ENCODE data around the gene ATOSB.
"Not testable (repeated sequence)": the region's sequence is repeated elsewhere in the genome, so short reads cannot be mapped to it uniquely, and the experiment has no call there.

ATOSB gene

GRCh38 chr9:35158501-35159280 lies 43.0 kb upstream of the ATOSB start:
- H3K27ac ChIP-seq, result no peak overlapping the region
- no peaks in the 10 kb centered on the region for H3K9me3 ChIP-seq (ENCODE audit: severe bottlenecking)
- no peaks in the 10 kb centered on the region for H3K27me3 ChIP-seq (ENCODE audit: insufficient read depth, low read depth, severe bottlenecking)

GRCh38 chr9:35157836-35158235 lies 42.2 kb upstream of the ATOSB start:
- not testable (repeated sequence) for DNase-seq; H3K4me3 ChIP-seq (ENCODE audit: low read depth, low read length); H3K36me3 ChIP-seq; H3K9me3 ChIP-seq (ENCODE audit: severe bottlenecking); H3K27me3 ChIP-seq (ENCODE audit: insufficient read depth, low read depth, severe bottlenecking); H3K27ac ChIP-seq

More at GRCh38 chr9:35158501-35159280, 43.0 kb upstream of the ATOSB start:
- Histone ChIP-seq H3K4me3 (ENCODE audit: low read depth, low read length) (no peak overlapping the region), H3K36me3 (no peaks in the 10 kb centered on the region)
- DNase-seq, result no peak
- no peak for TF ChIP-seq CTCF (IDR thresholded peaks at IDR 0.05; ENCODE audit: low read depth, low read length)

- no peaks in the 10 kb centered on the region for H3K27me3 ChIP-seq (ENCODE audit: insufficient read depth, low read depth, severe bottlenecking)
- H3K36me3 ChIP-seq, result no peaks in the 10 kb centered on the region
- TF ChIP-seq CTCF (IDR thresholded peaks at IDR 0.05; ENCODE audit: low read depth, low read length), result no peak
- no peaks in the 10 kb centered on the region for H3K9me3 ChIP-seq (ENCODE audit: severe bottlenecking)
- no peak for DNase-seq
- no peak overlapping the region for H3K4me3 ChIP-seq (ENCODE audit: low read depth, low read length)
- no peak overlapping the region for H3K27ac ChIP-seq
Measured at GRCh38 chr9:35156781-35157180, 41.1 kb upstream of the ATOSB start.

- no peak for TF ChIP-seq CTCF (IDR thresholded peaks at IDR 0.05; ENCODE audit: low read depth, low read length)
- Histone ChIP-seq H3K9me3 (ENCODE audit: severe bottlenecking) (peaks cover 7% of the 10 kb centered on the region), H3K4me3 (ENCODE audit: low read depth, low read length) (no peak overlapping the region), H3K27ac (no peak overlapping the region), H3K27me3 (ENCODE audit: insufficient read depth, low read depth, severe bottlenecking) (no peaks in the 10 kb centered on the region), H3K36me3 (no peaks in the 10 kb centered on the region)
- no peak for DNase-seq
Measured at GRCh38 chr9:35152926-35153325, 37.3 kb upstream of the ATOSB start.

GRCh38 chr9:35147941-35148563 lies 32.4 kb upstream of the ATOSB start:
- peaks cover 19% of the 10 kb centered on the region for H3K9me3 ChIP-seq (ENCODE audit: severe bottlenecking)
- H3K36me3 ChIP-seq; DNase-seq; H3K27me3 ChIP-seq (ENCODE audit: insufficient read depth, low read depth, severe bottlenecking); H3K4me3 ChIP-seq (ENCODE audit: low read depth, low read length); H3K27ac ChIP-seq: not testable (repeated sequence)

GRCh38 chr9:35142037-35142436 lies 26.4 kb upstream of the ATOSB start:
- DNase-seq, result no peak
- no peak for TF ChIP-seq CTCF (IDR thresholded peaks at IDR 0.05; ENCODE audit: low read depth, low read length)
- no peaks in the 10 kb centered on the region for H3K27me3 ChIP-seq (ENCODE audit: insufficient read depth, low read depth, severe bottlenecking)
- H3K36me3 ChIP-seq, result no peaks in the 10 kb centered on the region
- H3K4me3 ChIP-seq (ENCODE audit: low read depth, low read length), result no peak overlapping the region
- H3K27ac ChIP-seq, result no peak overlapping the region
- H3K9me3 ChIP-seq (ENCODE audit: severe bottlenecking), result peaks cover 32% of the 10 kb centered on the region
